Neural cell (in vitro differentiated cells): ENCODE measurements around the gene ACO2.

Experiments used
- CTCF ChIP-seq: fragments of 450-650 bp; IDR thresholded peaks from 2 replicates; pipeline ENCODE4 v1.5.1; 2014; ENCODE audit warnings: antibody characterized with exemption, mild to moderate bottlenecking, moderate library complexity; ENCODE audit not compliant: poor library complexity, severe bottlenecking
- EP300 ChIP-seq: fragments of 450-650 bp; conservative IDR thresholded peaks from 2 replicates; pipeline ENCODE4 v1.6.1; 2014; ENCODE audit warnings: antibody characterized with exemption, mild to moderate bottlenecking, moderate library complexity; ENCODE audit not compliant: poor library complexity, severe bottlenecking
- EZH2 ChIP-seq: fragments of 200-600, 300-800 bp; shearing (Covaris generic), sonication (generic); IDR thresholded peaks from 2 replicates; pipeline ENCODE4 v1.6.1; 2014; ENCODE audit warnings: antibody characterized with exemption, low read length, borderline replicate concordance, mild to moderate bottlenecking; ENCODE audit not compliant: insufficient read depth, poor library complexity, severe bottlenecking
- REST ChIP-seq: IDR thresholded peaks from 2 replicates; pipeline ENCODE4 v1.6.1; 2012; ENCODE audit warnings: borderline replicate concordance
- TAF1 ChIP-seq: IDR thresholded peaks from 2 replicates; pipeline ENCODE4 v1.6.1; 2012; ENCODE audit warnings: low read depth

- TF ChIP-seq CTCF, result no peak
- TF ChIP-seq TAF1, result no peak
- TF ChIP-seq EP300, result no peak
- no peak for TF ChIP-seq EZH2
- no peak for TF ChIP-seq REST
Observed at GRCh38 chr22:41550952-41551491, 82.1 kb downstream of the ACO2 start.
